ENCODE results near the gene KIRREL3. TPM values are rescaled to one million over a fixed set of nuclear protein-coding genes. Genes with fewer than 3 reads are reported as not detected.

KIRREL3 gene
- total RNA-seq, 1 donor from 2014 or later = not detected

DNA sequence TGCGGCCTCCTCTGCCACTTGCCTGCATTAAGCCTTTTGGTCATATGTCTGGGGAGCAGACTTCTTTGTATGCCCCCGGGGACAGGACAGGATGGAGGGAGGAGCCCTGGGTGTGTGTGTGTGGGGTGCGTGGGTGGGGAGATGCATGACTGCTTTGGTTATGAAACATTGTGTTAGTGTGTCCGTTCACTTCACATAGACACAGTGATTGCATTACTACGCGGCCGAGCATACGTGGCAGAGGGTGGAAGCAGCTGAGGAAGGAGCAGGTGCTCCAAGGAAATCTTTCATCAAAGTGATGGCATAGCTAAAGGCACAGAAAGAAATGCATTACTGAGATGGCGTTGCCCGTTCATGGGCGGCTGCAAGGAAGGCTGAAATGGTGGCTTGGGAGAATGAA is 384.7 kb downstream of the KIRREL3 start:
- H3K27me3 ChIP-seq (ENCODE audit: control insufficient read depth, insufficient read depth, low read length) = no peaks in the 10 kb centered on the region
- TF ChIP-seq, protein P1, sequence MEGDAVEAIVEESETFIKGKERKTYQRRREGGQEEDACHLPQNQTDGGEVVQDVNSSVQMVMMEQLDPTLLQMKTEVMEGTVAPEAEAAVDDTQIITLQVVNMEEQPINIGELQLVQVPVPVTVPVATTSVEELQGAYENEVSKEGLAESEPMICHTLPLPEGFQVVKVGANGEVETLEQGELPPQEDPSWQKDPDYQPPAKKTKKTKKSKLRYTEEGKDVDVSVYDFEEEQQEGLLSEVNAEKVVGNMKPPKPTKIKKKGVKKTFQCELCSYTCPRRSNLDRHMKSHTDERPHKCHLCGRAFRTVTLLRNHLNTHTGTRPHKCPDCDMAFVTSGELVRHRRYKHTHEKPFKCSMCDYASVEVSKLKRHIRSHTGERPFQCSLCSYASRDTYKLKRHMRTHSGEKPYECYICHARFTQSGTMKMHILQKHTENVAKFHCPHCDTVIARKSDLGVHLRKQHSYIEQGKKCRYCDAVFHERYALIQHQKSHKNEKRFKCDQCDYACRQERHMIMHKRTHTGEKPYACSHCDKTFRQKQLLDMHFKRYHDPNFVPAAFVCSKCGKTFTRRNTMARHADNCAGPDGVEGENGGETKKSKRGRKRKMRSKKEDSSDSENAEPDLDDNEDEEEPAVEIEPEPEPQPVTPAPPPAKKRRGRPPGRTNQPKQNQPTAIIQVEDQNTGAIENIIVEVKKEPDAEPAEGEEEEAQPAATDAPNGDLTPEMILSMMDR (IDR thresholded peaks at IDR 0.05; ENCODE audit: insufficient read depth, low read length, severe bottlenecking) = no peak
- FAIRE-seq (no peak), DNase-seq (ENCODE audit: low read depth) (no peak)
- no peak overlapping the region for H3K4me3 ChIP-seq (ENCODE audit: low read depth, low read length)
- no peaks in the 10 kb centered on the region for H3K36me3 ChIP-seq (ENCODE audit: control insufficient read depth, insufficient read depth, low read length)

DNA sequence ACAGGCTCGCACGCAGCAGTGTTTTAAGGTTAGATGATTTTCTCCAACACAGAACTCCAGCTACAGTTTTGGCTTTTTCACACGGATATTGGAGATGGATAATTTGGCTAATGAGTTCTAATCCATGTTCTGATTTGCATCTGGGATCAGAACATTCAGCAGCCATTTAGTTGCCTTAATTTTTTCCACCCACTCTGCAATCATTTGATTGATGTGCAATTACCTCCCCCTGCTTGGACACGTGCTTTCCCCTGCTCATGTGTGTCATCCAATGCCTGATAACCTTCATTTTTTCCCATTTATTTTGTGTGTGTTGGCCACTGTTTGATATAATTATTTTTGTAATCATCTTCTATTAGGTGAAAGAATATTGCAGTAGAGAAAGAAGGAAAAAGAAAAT is 387.3 kb downstream of the KIRREL3 start:
- DNase-seq (ENCODE audit: low read depth) (no peak), FAIRE-seq (no peak)
- H3K4me3 ChIP-seq (ENCODE audit: low read depth, low read length) = no peak overlapping the region
- no peaks in the 10 kb centered on the region for H3K27me3 ChIP-seq (ENCODE audit: control insufficient read depth, insufficient read depth, low read length)
- TF ChIP-seq, protein P1 (IDR thresholded peaks at IDR 0.05; ENCODE audit: insufficient read depth, low read length, severe bottlenecking) = no peak
- H3K36me3 ChIP-seq (ENCODE audit: control insufficient read depth, insufficient read depth, low read length) = no peaks in the 10 kb centered on the region

DNA sequence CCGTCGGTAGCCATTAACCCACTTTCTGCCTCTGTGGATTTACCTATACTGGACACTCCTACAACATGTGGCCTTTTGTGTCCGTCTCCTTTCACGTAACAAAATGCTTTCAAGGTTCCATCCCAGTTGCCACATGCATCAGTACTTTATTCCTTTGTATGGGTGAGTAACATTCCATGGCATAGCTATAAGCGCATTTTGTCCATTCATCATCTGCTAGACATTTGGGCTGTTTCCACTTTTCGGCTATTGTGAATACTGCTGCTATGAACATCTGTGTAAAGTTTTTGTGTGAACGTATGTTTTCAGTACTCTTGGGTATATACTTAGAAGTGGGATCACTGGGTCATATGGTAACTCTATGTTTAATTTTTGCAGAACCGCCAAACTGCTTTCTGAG is 387.9 kb downstream of the KIRREL3 start:
- FAIRE-seq (no peak), DNase-seq (ENCODE audit: low read depth) (no peak)
- H3K4me3 ChIP-seq (ENCODE audit: low read depth, low read length) = no peak overlapping the region
- TF ChIP-seq, protein P1 (IDR thresholded peaks at IDR 0.05; ENCODE audit: insufficient read depth, low read length, severe bottlenecking) = no peak
- H3K36me3 ChIP-seq (ENCODE audit: control insufficient read depth, insufficient read depth, low read length) = no peaks in the 10 kb centered on the region
- H3K27me3 ChIP-seq (ENCODE audit: control insufficient read depth, insufficient read depth, low read length) = no peaks in the 10 kb centered on the region

DNA sequence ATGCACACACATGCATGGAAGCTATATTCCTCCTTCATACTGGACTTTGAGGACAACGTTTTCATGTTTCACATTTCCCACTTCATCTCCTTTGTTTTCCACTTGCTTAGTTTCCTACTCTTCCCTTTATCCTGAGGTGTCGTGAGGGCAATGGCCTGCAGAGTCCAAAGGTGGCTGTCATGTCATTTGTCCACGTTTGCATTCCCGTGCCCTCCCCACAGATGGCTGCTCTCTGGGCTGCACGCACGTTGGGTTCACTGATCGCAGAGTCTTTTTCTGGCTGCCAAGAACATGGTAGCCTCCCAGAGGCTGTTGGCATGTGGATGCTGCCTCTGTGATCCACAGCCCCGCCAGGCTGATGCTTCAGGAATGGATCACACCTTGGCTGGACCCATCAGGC is 389.1 kb downstream of the KIRREL3 start:
- Histone ChIP-seq H3K36me3 (ENCODE audit: control insufficient read depth, insufficient read depth, low read length) (no peaks in the 10 kb centered on the region), H3K4me3 (ENCODE audit: low read depth, low read length) (no peak overlapping the region), H3K27me3 (ENCODE audit: control insufficient read depth, insufficient read depth, low read length) (no peaks in the 10 kb centered on the region)
- FAIRE-seq (no peak), DNase-seq (ENCODE audit: low read depth) (no peak)
- TF ChIP-seq, protein P1 (IDR thresholded peaks at IDR 0.05; ENCODE audit: insufficient read depth, low read length, severe bottlenecking) = no peak

DNA sequence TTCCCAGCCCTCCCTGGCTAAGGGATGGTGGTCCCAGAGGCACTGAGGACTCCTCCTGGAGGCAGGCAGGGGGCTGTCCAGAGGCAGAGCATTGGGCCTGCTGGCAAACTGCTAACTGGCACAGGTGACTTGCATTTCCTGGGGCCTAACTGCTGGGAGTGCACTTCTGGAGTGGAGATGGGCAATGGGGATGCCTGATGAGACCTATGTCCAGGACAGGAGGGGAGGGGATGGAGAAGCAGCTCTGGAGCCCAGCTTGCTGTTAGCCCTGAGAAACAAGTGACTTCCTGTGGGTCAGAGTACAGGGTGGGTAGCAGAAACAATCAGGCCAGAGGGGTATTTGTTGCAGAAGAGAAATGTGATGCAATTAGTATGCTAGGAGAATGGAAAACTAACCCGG is 391.9 kb downstream of the KIRREL3 start:
- TF ChIP-seq, protein P1 (IDR thresholded peaks at IDR 0.05; ENCODE audit: insufficient read depth, low read length, severe bottlenecking) = no peak
- H3K27me3 ChIP-seq (ENCODE audit: control insufficient read depth, insufficient read depth, low read length) = no peaks in the 10 kb centered on the region
- no peak overlapping the region for H3K4me3 ChIP-seq (ENCODE audit: low read depth, low read length)
- H3K36me3 ChIP-seq (ENCODE audit: control insufficient read depth, insufficient read depth, low read length) = no peaks in the 10 kb centered on the region
- DNase-seq (ENCODE audit: low read depth) = no peak
- no peak for FAIRE-seq

DNA sequence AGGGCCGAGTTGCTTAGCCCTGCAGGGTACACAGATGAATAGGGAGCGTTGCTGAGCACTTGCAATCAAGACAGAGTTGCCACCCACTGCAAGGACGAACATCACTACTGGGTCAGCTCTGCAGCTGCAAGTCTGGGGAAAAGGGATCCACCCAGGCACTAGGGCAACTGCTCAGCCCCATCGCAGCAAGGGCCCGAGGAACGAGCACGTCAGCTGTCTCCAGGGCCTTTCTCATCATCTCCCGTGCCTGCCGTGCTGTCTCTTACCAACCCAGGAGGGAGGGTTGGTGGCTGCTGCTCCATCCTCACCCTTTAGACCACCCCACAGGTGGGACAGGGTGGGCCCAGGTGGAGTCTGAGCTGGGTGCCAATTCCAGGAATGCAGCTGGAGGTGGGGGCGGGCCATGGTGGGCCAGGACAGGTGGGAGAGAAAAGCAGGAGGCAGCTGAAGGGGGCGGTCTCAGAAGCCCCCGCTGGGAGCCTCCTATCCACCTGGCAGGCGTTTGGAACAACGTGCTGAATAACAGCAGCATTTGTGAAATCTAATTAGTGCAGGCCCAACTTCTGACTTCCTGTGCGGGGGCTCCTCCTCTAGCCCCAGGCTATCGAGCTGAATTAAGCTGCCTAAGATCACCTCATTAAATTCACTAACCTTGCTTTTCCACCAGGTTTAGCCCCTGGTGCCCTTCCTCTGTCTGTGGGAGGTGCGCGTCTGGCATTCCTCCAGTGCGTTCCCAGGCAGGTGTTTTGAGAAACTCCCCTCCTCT is 392.6 kb downstream of the KIRREL3 start:
- H3K27me3 ChIP-seq (ENCODE audit: control insufficient read depth, insufficient read depth, low read length) = no peaks in the 10 kb centered on the region
- H3K4me3 ChIP-seq (ENCODE audit: low read depth, low read length) = no peak overlapping the region
- TF ChIP-seq, protein P1 (IDR thresholded peaks at IDR 0.05; ENCODE audit: insufficient read depth, low read length, severe bottlenecking) = no peak
- FAIRE-seq (no peak), DNase-seq (ENCODE audit: low read depth) (no peak)
- H3K36me3 ChIP-seq (ENCODE audit: control insufficient read depth, insufficient read depth, low read length) = no peaks in the 10 kb centered on the region

Data from bronchial epithelial cell (primary cell).